HG03469 (cell line): ENCODE data around the gene THBD.

Experiments
- ATAC-seq: cut with Tn5 transposase; IDR thresholded peaks from one replicate; pipeline ENCODE4 v1.9.1; 2021; ENCODE audit warnings: mild to moderate bottlenecking, moderate library complexity, moderate number of reproducible peaks; ENCODE audit not compliant: unreplicated experiment

THBD gene

GRCh38 chr20:23085436-23086055, 36.1 kb upstream of the THBD start:
- ATAC-seq = no peak

GRCh38 chr20:23084845-23085365, 35.4 kb upstream of the THBD start:
- ATAC-seq = no peak

DNA sequence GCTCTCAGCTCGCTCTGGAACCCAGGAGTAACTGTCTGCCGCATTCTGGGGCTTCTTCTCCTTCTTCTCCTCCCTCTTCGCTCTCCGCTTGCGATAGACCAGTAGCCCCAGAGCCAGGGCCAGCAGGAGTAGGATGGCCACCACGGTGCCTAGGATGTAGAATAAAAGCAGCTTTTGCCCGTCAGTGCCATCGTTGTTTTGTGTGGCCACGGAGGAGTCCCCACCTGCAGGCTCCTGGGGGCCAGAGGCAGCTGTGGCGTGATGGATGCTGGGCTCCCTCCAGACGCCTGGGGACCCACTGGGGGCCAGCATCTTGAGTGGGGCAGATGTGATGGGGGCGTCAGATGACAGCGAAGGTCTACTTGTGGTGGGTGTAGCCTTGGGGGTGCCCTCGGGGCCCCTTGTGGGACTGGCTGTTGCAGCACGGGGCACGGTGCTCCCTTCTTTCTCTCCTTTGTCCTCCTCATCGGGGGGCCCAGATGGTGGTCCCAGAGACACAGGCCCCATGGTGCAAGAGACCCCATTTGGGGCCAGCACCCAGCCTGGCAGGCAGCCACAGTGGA, 34.9 kb upstream of the THBD start:
- ATAC-seq = no peak

GRCh38 chr20:23083553-23084220, 34.2 kb upstream of the THBD start:
- no peak for ATAC-seq

- no peak for ATAC-seq
These were observed 33.5 kb upstream of the THBD start for GRCh38 chr20:23082846-23083552.

- no peak for ATAC-seq
These were observed 31.9 kb upstream of the THBD start for GRCh38 chr20:23081263-23081819.

- no peak for ATAC-seq
These were observed 31.0 kb upstream of the THBD start for GRCh38 chr20:23080521-23080920.

- ATAC-seq = no peak
These were observed 30.5 kb upstream of the THBD start for GRCh38 chr20:23079926-23080325.

DNA sequence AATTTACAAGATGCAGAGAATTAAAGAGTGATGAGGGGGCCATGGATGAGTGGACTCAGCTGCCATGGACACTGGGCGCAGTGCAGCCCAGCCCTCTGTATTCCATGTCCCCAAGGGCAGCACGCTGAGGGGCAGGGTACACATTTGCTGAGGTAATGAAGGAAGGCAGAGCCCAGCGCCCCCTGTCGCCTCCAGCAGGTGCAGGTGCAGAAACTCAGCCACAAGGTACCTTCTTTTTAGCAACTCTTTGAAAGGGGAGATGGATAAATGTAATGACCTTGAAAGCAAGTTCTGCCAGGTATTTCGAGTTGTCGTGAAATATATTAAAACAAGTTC, 29.5 kb upstream of the THBD start:
- no peak for ATAC-seq

GRCh38 chr20:23078351-23079015, 29.0 kb upstream of the THBD start:
- ATAC-seq = no peak

DNA sequence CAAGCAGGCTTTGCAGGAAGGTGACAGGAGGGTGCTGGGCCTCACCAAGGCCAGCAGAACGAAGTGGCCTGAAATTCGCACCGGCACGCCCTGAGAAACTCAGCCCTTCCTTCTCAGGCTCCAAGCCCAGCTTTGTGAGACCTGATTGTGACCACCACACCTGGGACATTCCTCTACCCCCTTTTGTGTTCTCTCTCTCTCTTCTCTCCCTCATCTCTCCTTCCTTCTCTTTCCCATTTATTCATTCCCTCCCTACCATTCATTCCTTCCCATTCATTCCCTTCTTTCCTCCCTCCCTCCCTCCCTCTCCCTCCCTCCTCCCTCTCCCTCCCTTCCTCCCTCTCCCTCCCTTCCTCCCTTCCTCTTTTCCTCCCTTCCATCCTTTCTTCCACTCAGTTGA, 27.8 kb upstream of the THBD start:
- ATAC-seq = no peak

GRCh38 chr20:23074052-23074451, 24.6 kb upstream of the THBD start:
- ATAC-seq = no peak

DNA sequence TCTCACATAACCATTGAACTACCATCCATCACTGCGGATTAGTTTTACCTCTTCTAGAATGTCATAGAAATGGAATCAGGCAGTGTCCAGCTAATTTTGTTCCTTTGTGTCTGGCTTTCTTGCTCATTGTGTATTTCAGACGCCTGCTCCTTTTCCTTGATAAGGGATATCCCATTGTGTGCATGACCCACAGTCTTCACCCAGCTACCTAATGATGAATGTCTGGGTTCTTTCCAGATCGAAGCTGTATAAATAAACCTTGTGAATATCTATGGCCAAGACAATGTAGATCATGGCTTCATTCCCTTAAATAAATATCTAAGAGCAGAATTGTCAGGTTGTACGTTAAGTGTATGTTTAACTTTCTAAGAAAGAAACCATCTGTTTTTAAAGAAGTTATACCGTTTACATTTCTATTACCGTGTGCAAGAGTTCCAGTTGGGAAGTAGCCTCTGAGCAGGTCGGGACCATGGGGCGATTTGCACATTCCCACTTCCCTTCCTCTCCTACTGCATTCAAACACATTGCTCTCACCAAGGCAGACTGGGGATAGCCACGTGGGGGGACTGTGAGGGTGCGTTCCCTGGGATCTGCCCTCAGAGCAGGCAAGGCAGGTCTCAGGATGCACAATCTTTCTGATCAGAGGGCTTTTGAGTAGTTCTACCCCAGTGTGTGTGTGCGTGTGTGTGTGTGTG, 23.6 kb upstream of the THBD start:
- ATAC-seq = no peak

DNA sequence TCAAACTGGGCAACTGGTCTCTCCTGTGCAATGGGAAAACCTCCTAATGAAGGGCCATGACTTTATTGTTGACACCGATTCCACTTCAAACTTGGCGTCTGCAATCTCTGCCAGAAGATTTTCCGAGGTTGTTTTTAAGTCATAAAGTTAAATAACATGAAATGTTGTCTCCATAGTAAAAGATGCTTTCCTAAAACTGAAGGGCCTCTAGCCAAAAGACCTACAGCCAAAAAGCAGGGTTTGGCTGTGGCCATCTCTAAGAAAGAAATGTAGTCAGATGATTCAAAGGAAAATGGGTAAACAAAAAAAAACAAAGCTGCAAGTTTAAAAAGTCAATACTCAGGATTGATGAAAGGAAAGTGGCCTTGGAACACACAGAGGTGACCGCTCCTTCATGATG, 22.5 kb upstream of the THBD start:
- no peak for ATAC-seq

- no peak for ATAC-seq
These were observed 21.9 kb upstream of the THBD start for GRCh38 chr20:23071398-23071797.

DNA sequence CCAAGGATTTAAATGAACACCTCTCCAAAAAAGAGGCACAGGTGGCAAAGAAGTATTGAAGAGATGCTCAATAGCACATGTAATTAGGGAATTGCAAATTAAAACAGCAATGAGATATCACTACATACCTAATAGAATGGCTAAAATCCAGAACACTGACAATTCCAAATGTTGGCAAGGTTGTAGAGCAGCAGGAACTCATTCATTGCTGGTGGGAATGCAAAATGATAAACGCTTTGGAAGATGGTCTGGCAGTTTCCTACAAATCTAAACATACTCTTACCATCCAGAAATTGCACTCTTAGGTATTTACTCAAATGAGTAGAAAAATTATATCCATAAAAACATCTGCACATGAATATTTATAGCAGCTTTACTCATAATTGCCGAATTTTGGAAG, 19.6 kb upstream of the THBD start:
- no peak for ATAC-seq

GRCh38 chr20:23068283-23068682, 18.8 kb upstream of the THBD start:
- ATAC-seq = no peak

- ATAC-seq = no peak
These were observed 17.3 kb upstream of the THBD start for GRCh38 chr20:23066772-23067171.

DNA sequence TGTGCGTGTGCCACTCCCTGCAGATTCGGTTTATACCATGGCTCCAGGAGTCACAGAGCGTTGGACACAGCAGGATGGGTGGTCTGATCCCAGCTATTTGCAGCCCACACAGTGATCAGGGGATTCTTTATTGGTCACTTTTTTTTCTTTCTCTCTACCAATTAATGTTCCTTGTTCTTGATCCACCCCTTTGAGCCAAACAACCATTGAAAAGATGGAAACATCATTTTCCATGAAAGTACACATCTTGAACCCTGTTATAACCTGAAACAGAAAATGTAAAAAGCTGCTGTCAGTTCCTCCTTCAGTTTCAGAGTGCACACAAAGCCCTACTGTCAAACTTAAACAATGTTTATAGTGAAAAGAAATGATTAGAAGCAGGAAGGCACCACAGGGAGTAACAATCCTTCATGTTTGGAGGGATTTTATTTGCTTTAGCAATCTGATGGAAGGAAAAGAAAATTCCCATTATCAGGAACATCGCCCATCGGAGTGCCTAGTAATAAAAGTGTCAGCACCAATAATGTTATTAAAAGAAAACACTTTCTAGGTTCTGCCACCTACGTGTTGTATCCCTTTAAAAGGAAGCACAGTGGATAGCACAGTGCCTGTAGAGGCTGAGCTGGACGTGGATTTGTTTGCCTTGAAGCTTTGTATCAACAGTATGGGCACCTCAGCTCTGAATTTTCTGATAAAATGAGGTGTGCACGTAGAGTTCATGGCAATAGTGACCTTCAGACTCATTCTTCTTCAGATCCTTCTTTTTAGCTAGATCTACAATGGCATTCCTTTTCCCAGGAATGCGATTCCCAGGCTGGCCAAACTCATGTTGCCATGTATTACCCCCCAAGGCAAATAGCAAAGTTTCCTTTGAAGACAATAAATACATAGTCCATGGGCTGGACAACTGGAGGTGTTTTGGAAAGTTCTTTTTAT, 16.1 kb upstream of the THBD start:
- no peak for ATAC-seq
